ENCODE data around the gene MVP.
A peak's percentile ranks its signal among the peaks of the same experiment; 100 is the strongest.

DNA sequence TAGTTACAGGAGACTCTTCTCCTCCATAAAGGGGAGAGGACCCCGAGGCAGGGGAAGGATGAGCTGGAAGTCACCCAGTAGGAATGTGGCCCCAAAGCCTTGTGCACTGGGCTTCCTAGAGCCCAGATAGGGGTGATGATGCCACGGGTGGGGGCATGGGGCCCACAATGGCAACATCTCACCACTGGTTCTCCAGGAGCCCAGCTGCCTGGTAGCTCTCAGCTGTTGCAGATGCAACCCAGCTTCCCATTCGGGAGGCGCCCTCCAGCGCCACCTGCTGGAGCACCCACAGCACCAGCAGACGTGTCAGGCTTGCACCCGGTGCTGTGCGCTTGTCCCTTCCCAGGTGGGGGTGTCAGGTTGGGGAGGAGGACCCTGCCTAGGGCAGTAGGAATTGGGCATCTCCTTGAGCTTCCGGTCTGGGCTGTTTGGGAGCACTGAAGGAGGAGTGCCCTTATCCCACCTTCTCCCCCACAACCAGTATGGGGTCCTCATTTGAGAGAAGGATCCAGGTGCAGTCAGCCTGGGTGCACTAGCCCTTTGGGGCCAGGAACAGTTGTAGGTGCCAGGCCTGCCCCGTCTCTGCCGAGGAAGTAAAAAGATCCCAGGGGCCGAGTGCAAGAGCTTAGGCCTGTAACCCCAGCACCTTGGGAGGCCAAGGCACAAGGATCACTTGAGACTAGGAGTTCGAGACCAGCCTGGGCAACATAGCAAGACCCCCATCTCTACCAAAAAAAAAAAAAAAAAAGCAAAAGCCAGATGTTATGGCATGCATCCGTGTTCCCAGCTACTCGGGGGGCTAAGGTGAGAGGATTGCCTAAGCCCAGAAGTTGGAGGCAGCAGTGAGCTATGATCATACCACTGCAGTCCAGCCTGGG is 28.4 kb downstream of the MVP start:
- no peak for TF ChIP-seq POLR2A (IDR thresholded peaks at IDR 0.05)
- TF ChIP-seq, protein P1, sequence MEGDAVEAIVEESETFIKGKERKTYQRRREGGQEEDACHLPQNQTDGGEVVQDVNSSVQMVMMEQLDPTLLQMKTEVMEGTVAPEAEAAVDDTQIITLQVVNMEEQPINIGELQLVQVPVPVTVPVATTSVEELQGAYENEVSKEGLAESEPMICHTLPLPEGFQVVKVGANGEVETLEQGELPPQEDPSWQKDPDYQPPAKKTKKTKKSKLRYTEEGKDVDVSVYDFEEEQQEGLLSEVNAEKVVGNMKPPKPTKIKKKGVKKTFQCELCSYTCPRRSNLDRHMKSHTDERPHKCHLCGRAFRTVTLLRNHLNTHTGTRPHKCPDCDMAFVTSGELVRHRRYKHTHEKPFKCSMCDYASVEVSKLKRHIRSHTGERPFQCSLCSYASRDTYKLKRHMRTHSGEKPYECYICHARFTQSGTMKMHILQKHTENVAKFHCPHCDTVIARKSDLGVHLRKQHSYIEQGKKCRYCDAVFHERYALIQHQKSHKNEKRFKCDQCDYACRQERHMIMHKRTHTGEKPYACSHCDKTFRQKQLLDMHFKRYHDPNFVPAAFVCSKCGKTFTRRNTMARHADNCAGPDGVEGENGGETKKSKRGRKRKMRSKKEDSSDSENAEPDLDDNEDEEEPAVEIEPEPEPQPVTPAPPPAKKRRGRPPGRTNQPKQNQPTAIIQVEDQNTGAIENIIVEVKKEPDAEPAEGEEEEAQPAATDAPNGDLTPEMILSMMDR (IDR thresholded peaks at IDR 0.05): peak; percentile 83 to 92 (median 86)
- TF ChIP-seq EP300 (IDR thresholded peaks at IDR 0.05): peak in 1 of 2 donors; percentile 26

Data from tibial nerve (tissue), 4 donors.